A549 treated with DMSO at 1 μM for 4 hours (cell line): ENCODE results near the gene KRT28. TPM values are rescaled to one million over a fixed set of nuclear protein-coding genes. Genes with fewer than 3 reads are reported as not detected.

Source experiments
- total RNA-seq: library from RNA; stranded (reverse); fragments of 200-300 nt; extraction: Qiagen RNA extraction; gene quantifications from 5 replicates; pipeline ENCODE4 v1.2.3, GENCODE V29; 2022; ENCODE audit warnings: low read depth

KRT28 gene, protein sequence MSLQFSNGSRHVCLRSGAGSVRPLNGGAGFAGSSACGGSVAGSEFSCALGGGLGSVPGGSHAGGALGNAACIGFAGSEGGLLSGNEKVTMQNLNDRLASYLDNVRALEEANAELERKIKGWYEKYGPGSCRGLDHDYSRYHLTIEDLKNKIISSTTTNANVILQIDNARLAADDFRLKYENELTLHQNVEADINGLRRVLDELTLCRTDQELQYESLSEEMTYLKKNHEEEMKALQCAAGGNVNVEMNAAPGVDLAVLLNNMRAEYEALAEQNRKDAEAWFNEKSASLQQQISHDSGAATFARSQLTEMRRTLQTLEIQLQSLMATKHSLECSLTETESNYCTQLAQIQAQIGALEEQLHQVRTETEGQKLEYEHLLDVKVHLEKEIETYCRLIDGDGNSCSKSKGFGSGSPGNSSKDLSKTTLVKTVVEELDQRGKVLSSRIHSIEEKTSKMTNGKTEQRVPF
- not detected in 5 replicates for total RNA-seq

GRCh38 chr17:40799859-40800258, at the start of gene KRT28:
KRT28 (minus strand) TSS chr17:40799959; CDS start chr17:40799893, 66 bp downstream.

GRCh38 chr17:40822132-40822812, 22.5 kb upstream of the KRT28 start, which contains the start of gene KRT10:
KRT10 (minus strand) TSS chr17:40822614; CDS start chr17:40822585, 29 bp downstream.

GRCh38 chr17:40782450-40782849, 17.3 kb downstream of the KRT28 start, which contains the start of gene KRT27:
KRT27 (minus strand) TSS chr17:40782550; CDS start chr17:40782493, 57 bp downstream.

DNA sequence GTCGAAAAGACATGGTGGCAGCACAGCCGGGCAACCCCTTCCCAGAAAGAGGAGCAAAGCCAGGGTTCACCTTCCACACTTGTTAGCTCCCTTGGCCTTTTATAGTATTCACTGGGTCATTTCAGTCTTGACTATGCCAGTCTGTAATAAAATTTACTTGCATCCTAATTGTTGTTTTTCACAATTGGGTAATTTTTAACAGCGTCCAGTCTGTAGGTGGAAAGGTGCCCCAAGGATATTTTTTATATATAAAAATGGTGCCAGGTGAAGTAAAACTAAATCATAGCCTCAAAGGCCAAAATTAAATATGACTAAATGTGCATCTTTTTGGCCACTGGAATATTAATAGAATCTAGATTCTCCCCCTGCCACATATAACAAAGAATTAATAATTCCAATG, 27.7 kb downstream of the KRT28 start, which contains the start of gene KRT26:
Gene KRT26 (minus strand): TSS at position 101 of the 400 bp plus-strand sequence. CDS start 88 bp downstream, at position 13.

DNA sequence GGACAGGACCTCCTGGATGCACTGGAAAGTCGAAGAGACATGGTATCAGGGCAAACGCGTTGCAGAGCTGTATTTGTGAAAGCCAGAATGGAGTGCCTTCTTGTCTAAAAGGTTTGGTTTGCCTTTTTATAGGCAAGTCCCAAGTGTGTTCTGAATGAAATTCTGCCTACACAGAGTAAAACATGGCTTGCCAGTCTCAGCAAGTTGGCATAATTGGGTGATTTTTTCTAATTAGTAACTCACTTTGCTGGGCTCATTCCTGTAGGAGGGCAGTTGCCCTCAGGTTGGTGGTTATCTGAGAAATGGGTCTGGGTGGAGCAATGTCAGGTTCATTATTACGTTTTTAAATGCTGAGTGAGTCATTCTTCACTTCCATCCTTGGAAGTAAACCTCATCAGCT, 44.5 kb downstream of the KRT28 start, which contains the start of gene KRT25:
Gene KRT25 (minus strand): TSS at position 101 of the 400 bp plus-strand sequence. CDS start 60 bp downstream, at position 41.

Other genes starting within 250 kb of the KRT28 start
- gene CCR7, start 234.5 kb downstream of the KRT28 start, total RNA-seq = 0.86 to 1.1 TPM (median 1.0 TPM) in 5 replicates
- gene SMARCE1, start 152.1 kb downstream of the KRT28 start, total RNA-seq = 98.5 to 122 TPM (median 119 TPM) in 5 replicates
- 0.39 to 0.61 TPM (median 0.47 TPM) in 5 replicates for gene KRT222, start 134.8 kb downstream of the KRT28 start, total RNA-seq
- not detected in 5 replicates for gene KRT24, start 96.2 kb downstream of the KRT28 start, total RNA-seq
- gene KRT25, start 44.6 kb downstream of the KRT28 start, total RNA-seq = not detected in 5 replicates
- gene KRT26, start 27.8 kb downstream of the KRT28 start, total RNA-seq = not detected in 5 replicates
- not detected in 5 replicates for gene KRT27, start 17.4 kb downstream of the KRT28 start, total RNA-seq
- 80.9 to 125 TPM (median 111 TPM) in 5 replicates for gene KRT10, start 22.7 kb upstream of the KRT28 start, total RNA-seq
- not detected in 5 replicates for gene KRT12, start 67.3 kb upstream of the KRT28 start, total RNA-seq
- 0.29 to 0.47 TPM (median 0.32 TPM) in 5 replicates for gene KRT20, start 85.3 kb upstream of the KRT28 start, total RNA-seq
- 0.09 to 0.18 TPM (median 0.10 TPM) in 3 of 5 replicates, not detected in the others for gene KRT23, start 137.7 kb upstream of the KRT28 start, total RNA-seq
- gene KRT39, start 167.0 kb upstream of the KRT28 start, total RNA-seq = not detected in 5 replicates
- not detected in 5 replicates for gene KRT40, start 184.4 kb upstream of the KRT28 start, total RNA-seq
- not detected in 5 replicates for gene KRTAP3-3, start 194.2 kb upstream of the KRT28 start, total RNA-seq
- gene KRTAP3-2, start 199.9 kb upstream of the KRT28 start, total RNA-seq = 0.26 to 0.35 TPM (median 0.34 TPM) in 3 of 5 replicates, not detected in the others
- gene KRTAP3-1, start 209.2 kb upstream of the KRT28 start, total RNA-seq = not detected in 5 replicates
- 0.08 TPM in 1 of 5 replicates, not detected in the others for gene KRTAP1-5, start 227.2 kb upstream of the KRT28 start, total RNA-seq
- not detected in 5 replicates for gene KRTAP1-4, start 230.2 kb upstream of the KRT28 start, total RNA-seq
- gene KRTAP1-3, start 234.9 kb upstream of the KRT28 start, total RNA-seq = not detected in 5 replicates
- not detected in 5 replicates for gene KRTAP1-1, start 241.5 kb upstream of the KRT28 start, total RNA-seq
- gene KRTAP2-1, start 247.4 kb upstream of the KRT28 start, total RNA-seq = not detected in 5 replicates